HepG2 (cell line): ENCODE data around the gene PLSCR2. TPM values are rescaled to one million over a fixed set of nuclear protein-coding genes. Genes with fewer than 3 reads are reported as not detected.
A peak's percentile ranks its signal among the peaks of the same experiment; 100 is the strongest.

Experiments used
- ATAC-seq: fragments of 200-7000 bp; cut with Tn5 transposase; 3 replicates; pipeline ENCODE4 v1.9.1; 2020; ENCODE audit warnings: mild to moderate bottlenecking, moderate library complexity
- BruUV-seq: library from RNA; stranded (reverse); fragments of 400-500 nt; replicated peaks from 2 replicates; lab custom pipeline; 2021; lab: Mats Ljungman, UMichigan
- CTCF ChIA-PET: fragments of 300-600 bp; formaldehyde crosslinking; extraction: SDS; loops from one replicate; lab custom pipeline; 2021; ENCODE audit warnings: low total read pairs, inconsistent platforms, low intra/inter-chr PET ratio; lab: Yijun Ruan, JAX
- POLR2A ChIA-PET: fragments of 350-600 bp; sonication (Branson Sonifier 250); formaldehyde crosslinking; loops from one replicate; lab custom pipeline; 2020; ENCODE audit warnings: antibody characterized with exemption, inconsistent platforms; lab: Yijun Ruan, JAX
- DNase-seq: peaks from one replicate; pipeline ENCODE4 v3.0.0-alpha.2; 2015; ENCODE audit warnings: low spot score
- FAIRE-seq: peaks from 3 replicates; lab custom pipeline; 2011; peaks lifted over from hg19 to GRCh38; lab: Jason Lieb, UNC
- H2AFZ ChIP-seq: one replicate; pipeline ENCODE4 v1.6.1; 2011; ENCODE audit warnings: low read length, inconsistent platforms
- H3K27ac ChIP-seq: fragments of 300-600 bp; 3 replicates; pipeline ENCODE4 v1.8.0; 2011; ENCODE audit warnings: mixed run types, mild to moderate bottlenecking, mixed read lengths, low read length, inconsistent platforms; ENCODE audit not compliant: insufficient read depth; ENCODE audit errors: extremely low read length
- H3K27me3 ChIP-seq, 2 experiments: fragments of 200-600 bp in 1 of 2; 2 replicates in 1 of 2; 3 replicates in 1 of 2; pipeline versions ENCODE4 v1.6.0 to v1.8.0; 2011; ENCODE audit warnings: low read length in 2 of 2, mild to moderate bottlenecking in 2 of 2, moderate library complexity in 2 of 2, inconsistent platforms in 1 of 2; ENCODE audit not compliant: insufficient read depth in 2 of 2, control insufficient read depth in 1 of 2
- H3K36me3 ChIP-seq, 2 experiments: fragments of 200-600 bp in 1 of 2; replicated peaks in 1 of 2; 2 replicates in 1 of 2; 3 replicates in 1 of 2; pipeline versions ENCODE4 v1.5.1 to v1.8.0; 2011; ENCODE audit warnings: low read length in 2 of 2, inconsistent platforms in 1 of 2; ENCODE audit not compliant: insufficient read depth in 2 of 2, control insufficient read depth in 1 of 2
- H3K4me1 ChIP-seq: 2 replicates; pipeline ENCODE4 v1.5.1; 2012; ENCODE audit warnings: low read length, inconsistent platforms; ENCODE audit not compliant: insufficient read depth
- H3K4me2 ChIP-seq: 2 replicates; pipeline ENCODE4 v1.6.0; 2011; ENCODE audit warnings: low read depth, low read length, inconsistent platforms
- H3K4me3 ChIP-seq, 3 experiments: fragments of 200-600 bp in 1 of 3; sonication (generic), shearing (Covaris generic) in 1 of 3; replicated peaks in 1 of 3; 2 replicates each; pipeline ENCODE4 v1.5.1; 2011 to 2016; ENCODE audit warnings: low read length in 3 of 3, inconsistent platforms in 2 of 3, low read depth in 2 of 3, mild to moderate bottlenecking in 2 of 3, control low read depth in 1 of 3, mixed read lengths in 1 of 3; ENCODE audit not compliant: insufficient read depth in 1 of 3
- H3K79me2 ChIP-seq: one replicate; pipeline ENCODE4 v1.6.1; 2011; ENCODE audit warnings: low read length, inconsistent platforms; ENCODE audit not compliant: insufficient read depth
- H3K9ac ChIP-seq: 2 replicates; pipeline ENCODE4 v1.6.0; 2011; ENCODE audit warnings: mild to moderate bottlenecking, low read depth, low read length, inconsistent platforms; ENCODE audit not compliant: insufficient read depth
- H3K9me3 ChIP-seq: 2 replicates; pipeline ENCODE4 v1.5.1; 2012; ENCODE audit warnings: mild to moderate bottlenecking, low read length
- H4K20me1 ChIP-seq: 2 replicates; pipeline ENCODE4 v1.6.0; 2011; ENCODE audit warnings: inconsistent platforms, mild to moderate bottlenecking, low read length, moderate library complexity; ENCODE audit not compliant: insufficient read depth
- CBFB ChIP-seq: sonication (generic); formaldehyde crosslinking; IDR thresholded peaks from 2 replicates; pipeline ENCODE4 v1.4.0; 2020; ENCODE audit warnings: missing genetic modification reagents
- CBX1 ChIP-seq: IDR thresholded peaks from one replicate; pipeline ENCODE4 v1.6.1; 2016; ENCODE audit warnings: antibody characterized with exemption, low read depth
- FOSL2 ChIP-seq: sonication (generic); formaldehyde crosslinking; IDR thresholded peaks from 2 replicates; pipeline ENCODE4 v1.4.0; 2020; ENCODE audit warnings: missing genetic modification reagents
- MAFF ChIP-seq: IDR thresholded peaks from 2 replicates; pipeline ENCODE4 v1.6.1; 2011; ENCODE audit warnings: low read depth, low read length, improper control_type of control experiment
- MAFK ChIP-seq, 2 experiments: IDR thresholded peaks in 1 of 2; conservative IDR thresholded peaks in 1 of 2; 2 replicates each; pipeline ENCODE4 v1.6.1; 2011; ENCODE audit warnings: improper control_type of control experiment in 2 of 2, low read length in 2 of 2
- SOX5 ChIP-seq: IDR thresholded peaks from 2 replicates; pipeline ENCODE4 v1.6.1; 2016; ENCODE audit warnings: borderline replicate concordance
- ZNF121 ChIP-seq: sonication (generic); formaldehyde crosslinking; IDR thresholded peaks from 2 replicates; pipeline ENCODE4 v1.5.0; 2020; ENCODE audit warnings: mild to moderate bottlenecking, missing genetic modification reagents
- ZNF562 ChIP-seq: sonication (generic); formaldehyde crosslinking; IDR thresholded peaks from 2 replicates; pipeline ENCODE4 v1.8.0; 2022; ENCODE audit warnings: missing genetic modification reagents, borderline replicate concordance
- ZNF724P ChIP-seq: sonication (generic); formaldehyde crosslinking; IDR thresholded peaks from 2 replicates; pipeline ENCODE4 v1.8.0; 2022; ENCODE audit warnings: missing genetic modification reagents, borderline replicate concordance
- ZSCAN20 ChIP-seq: sonication (generic); formaldehyde crosslinking; IDR thresholded peaks from 2 replicates; pipeline ENCODE4 v1.4.0; 2020; ENCODE audit warnings: missing genetic modification reagents, mild to moderate bottlenecking, borderline replicate concordance
- WGBS: methylation state at CpG from one replicate; pipeline ENCODE4 v1.1.6; 2017; ENCODE audit warnings: low lambda C conversion rate; 5-methylcytosine and 5-hydroxymethylcytosine counted together
- in situ Hi-C: cut with HindIII; loops from 2 replicates; pipeline ENCODE4 v1.10.0; 2017; ENCODE audit warnings: low pct_unique_long_range_greater_than_20kb; ENCODE audit not compliant: extremely low pct_ligation_motif_present
- intact Hi-C: fragments of 100-400 bp; cut with micrococcal nuclease; formaldehyde crosslinking; loops from one replicate; pipeline ENCODE4 v1.10.0; 2022; ENCODE audit not compliant: unreplicated experiment
- polyA plus RNA-seq, 8 experiments: library from polyadenylated mRNA; depleted of rRNA in 3 of 8; stranded (reverse) in 7 of 8; unstranded in 1 of 8; fragments of >200 nt; fragmentation: Illumina TruSeq in 4 of 8; extraction: Trizol in 4 of 8; gene quantifications; 2 replicates each; pipeline versions ENCODE4 v1.2.1 to v1.2.3, GENCODE V29; 2011 to 2016; ENCODE audit warnings: low read depth in 4 of 8, missing spikeins in 1 of 8, mixed read lengths in 1 of 8; ENCODE audit not compliant: insufficient read depth in 1 of 8
- total RNA-seq, 5 experiments: library from RNA; depleted of rRNA; stranded (reverse); fragments of >200 nt; fragmentation: Illumina TruSeq; extraction: Trizol; gene quantifications; 2 replicates each; pipeline ENCODE4 v1.2.3, GENCODE V29; 2016; ENCODE audit warnings: low read depth in 1 of 5
- TF ChIP-seq, protein P1 (sequence below): sonication (generic); formaldehyde crosslinking; IDR thresholded peaks from 2 replicates; pipeline ENCODE4 v1.4.0; 2020; ENCODE audit warnings: missing genetic modification reagents

Gene PLSCR2
- total and polyA plus RNA-seq, 2 of the 13 experiments (the other 11 are each of a cell fraction or from before 2014, with no cell fraction given) = not detected

DNA sequence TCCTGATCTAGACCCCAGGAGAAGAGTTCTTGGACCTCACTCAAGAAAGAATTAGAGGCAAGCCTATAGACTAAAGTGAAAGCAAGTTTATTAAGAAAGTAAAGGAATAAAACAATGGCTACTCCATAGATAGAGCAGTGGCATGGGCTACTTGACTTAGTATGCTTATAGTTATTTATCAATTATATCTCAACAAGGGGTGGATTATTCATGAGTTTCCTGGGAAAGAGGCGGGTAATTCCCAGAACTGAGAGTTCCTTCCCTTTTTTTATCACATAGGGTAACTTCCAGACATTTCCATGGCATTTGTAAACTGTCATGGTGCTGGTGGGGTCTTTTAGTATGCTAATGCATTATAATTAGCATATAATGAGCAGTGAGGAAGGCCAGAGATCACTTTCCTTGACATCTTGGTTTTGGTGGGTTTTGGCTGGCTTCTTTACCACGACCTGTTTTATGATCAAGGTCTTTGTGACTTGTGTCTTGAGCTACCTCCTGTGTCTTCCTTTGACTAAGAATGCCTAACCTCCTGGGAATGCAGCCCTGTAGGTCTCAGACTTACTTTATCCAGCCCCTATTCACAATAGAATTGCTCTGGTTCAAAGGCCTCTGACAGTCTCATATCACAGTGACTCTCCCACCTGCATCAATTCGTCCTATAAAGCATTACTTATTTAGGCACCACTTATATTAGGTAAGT is 35.3 kb upstream of the PLSCR2 start (continued):
- TF ChIP-seq ZNF121 (CRISPR knock-in tag) (no peak), ZNF724P (CRISPR knock-in tag) (no peak), CBFB (CRISPR knock-in tag) (no peak)

GRCh38 chr3:146503461-146504202 is 34.3 kb upstream of the PLSCR2 start:
- intact Hi-C loops = loop anchor here (5.0 kb wide), 1 partner anchor 74 kb away; no protein-coding TSS in a partner anchor
- Histone ChIP-seq H3K79me2 (no peaks in the 10 kb centered on the region), H2AFZ (no peak overlapping the region), H3K4me2 (peak overlapping the region; percentile 7; the same call in 1 of the 2 replicates), H3K9ac (no peak overlapping the region), H3K36me3 (no peaks in the 10 kb centered on the region), H4K20me1 (no peaks in the 10 kb centered on the region), H3K27me3 (no peaks in the 10 kb centered on the region), H3K4me1 (peaks cover 11% of the 10 kb centered on the region), H3K9me3 (no peaks in the 10 kb centered on the region), H3K27ac (no peak overlapping the region), H3K4me3 (no peak overlapping the region)
- no peak for TF ChIP-seq CBX1
- no peak for TF ChIP-seq ZNF562 (CRISPR knock-in tag)
- TF ChIP-seq MAFF = 0 out of 2 replicates have a peak, but pooled peaks have one; percentile 18
- peak; percentile 72 for TF ChIP-seq FOSL2 (CRISPR knock-in tag)
- TF ChIP-seq SOX5 = no peak
- peak in 1 of 2 experiments; percentile 28; a peak in 1 of 4 replicates for TF ChIP-seq MAFK (conservative IDR thresholded peaks at IDR 0.05 in 1 of 2, IDR thresholded peaks at IDR 0.05 in 1 of 2; ENCODE audit: low read length in 2 of 2)
- TF ChIP-seq ZSCAN20 (CRISPR knock-in tag) = no peak
- TF ChIP-seq, protein P1, sequence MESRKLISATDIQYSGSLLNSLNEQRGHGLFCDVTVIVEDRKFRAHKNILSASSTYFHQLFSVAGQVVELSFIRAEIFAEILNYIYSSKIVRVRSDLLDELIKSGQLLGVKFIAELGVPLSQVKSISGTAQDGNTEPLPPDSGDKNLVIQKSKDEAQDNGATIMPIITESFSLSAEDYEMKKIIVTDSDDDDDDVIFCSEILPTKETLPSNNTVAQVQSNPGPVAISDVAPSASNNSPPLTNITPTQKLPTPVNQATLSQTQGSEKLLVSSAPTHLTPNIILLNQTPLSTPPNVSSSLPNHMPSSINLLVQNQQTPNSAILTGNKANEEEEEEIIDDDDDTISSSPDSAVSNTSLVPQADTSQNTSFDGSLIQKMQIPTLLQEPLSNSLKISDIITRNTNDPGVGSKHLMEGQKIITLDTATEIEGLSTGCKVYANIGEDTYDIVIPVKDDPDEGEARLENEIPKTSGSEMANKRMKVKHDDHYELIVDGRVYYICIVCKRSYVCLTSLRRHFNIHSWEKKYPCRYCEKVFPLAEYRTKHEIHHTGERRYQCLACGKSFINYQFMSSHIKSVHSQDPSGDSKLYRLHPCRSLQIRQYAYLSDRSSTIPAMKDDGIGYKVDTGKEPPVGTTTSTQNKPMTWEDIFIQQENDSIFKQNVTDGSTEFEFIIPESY (CRISPR knock-in tag) = peak; percentile 65
- peak; percentile 25 for DNase-seq
- POLR2A ChIA-PET = no interaction called here
- BruUV-seq = no TSS peak
- CTCF ChIA-PET = no interaction called here
- peak; percentile 81 for ATAC-seq
- WGBS = 63% methylated on average over 12 of the region's 12 CpGs
- in situ Hi-C loops = no loop called here
- no peak for FAIRE-seq
